Endothelial cell of hepatic sinusoid (primary cell): ENCODE data around the gene MAP6D1.

ENCODE experiments used
- in situ Hi-C: cut with HindIII; loops from 2 replicates; pipeline ENCODE4 v1.10.0; 2017; ENCODE audit warnings: low sequenced_read_pairs

MAP6D1 gene

GRCh38 chr3:183825456-183826161 lies at the start of gene MAP6D1:
Gene MAP6D1, minus strand, starts transcription at chr3:183825577. Its CDS starts 30 bp downstream, at chr3:183825547.
- in situ Hi-C loops: no loop called here

DNA sequence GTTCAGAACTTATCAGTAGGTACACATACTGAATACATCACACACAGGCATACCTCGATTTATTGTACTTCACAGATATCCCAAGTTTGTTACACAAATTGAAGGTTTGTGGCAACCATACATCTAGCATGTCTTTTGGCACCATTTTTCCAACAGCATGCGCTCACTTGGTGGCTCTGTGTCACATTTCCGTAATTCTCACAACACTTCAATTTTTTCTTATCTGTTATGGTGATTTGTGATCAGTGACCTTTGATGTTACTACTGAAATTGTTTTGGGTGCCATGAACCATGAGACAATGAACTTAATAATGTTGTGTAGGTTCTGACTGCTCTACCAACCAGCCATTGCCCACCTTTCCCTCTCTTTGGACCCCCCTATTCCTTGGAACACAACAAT lies 48.5 kb upstream of the MAP6D1 start:
- in situ Hi-C loops: no loop called here

GRCh38 chr3:183871541-183871940 lies 46.2 kb upstream of the MAP6D1 start:
- in situ Hi-C loops: no loop called here

- in situ Hi-C loops: no loop called here
These were observed 45.2 kb upstream of the MAP6D1 start for GRCh38 chr3:183870563-183870962.

DNA sequence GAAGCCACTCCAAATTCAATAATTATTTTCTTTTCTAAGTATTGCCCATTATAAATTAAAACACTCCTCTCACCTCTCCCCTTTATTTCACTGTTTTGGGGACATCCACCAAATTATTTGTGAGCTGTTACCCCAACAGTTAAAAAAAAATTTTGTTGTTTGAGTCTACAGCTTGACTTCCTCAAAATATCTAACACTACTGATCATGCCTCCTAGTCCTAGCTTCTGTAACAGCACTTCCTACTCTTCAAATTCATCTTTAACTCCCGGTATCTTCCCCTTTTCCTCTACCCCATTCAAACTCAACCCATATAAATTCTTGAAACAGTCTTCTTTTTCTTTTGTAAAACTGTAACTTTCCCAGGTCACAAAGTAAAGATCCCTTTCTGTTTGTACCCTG lies 43.4 kb upstream of the MAP6D1 start:
- in situ Hi-C loops: no loop called here

- in situ Hi-C loops: no loop called here
These were observed 37.2 kb upstream of the MAP6D1 start for GRCh38 chr3:183862610-183863009.

- in situ Hi-C loops: no loop called here
These were observed 32.5 kb upstream of the MAP6D1 start for GRCh38 chr3:183857863-183858262.

GRCh38 chr3:183854318-183855035 lies 29.1 kb upstream of the MAP6D1 start:
- in situ Hi-C loops: no loop called here

DNA sequence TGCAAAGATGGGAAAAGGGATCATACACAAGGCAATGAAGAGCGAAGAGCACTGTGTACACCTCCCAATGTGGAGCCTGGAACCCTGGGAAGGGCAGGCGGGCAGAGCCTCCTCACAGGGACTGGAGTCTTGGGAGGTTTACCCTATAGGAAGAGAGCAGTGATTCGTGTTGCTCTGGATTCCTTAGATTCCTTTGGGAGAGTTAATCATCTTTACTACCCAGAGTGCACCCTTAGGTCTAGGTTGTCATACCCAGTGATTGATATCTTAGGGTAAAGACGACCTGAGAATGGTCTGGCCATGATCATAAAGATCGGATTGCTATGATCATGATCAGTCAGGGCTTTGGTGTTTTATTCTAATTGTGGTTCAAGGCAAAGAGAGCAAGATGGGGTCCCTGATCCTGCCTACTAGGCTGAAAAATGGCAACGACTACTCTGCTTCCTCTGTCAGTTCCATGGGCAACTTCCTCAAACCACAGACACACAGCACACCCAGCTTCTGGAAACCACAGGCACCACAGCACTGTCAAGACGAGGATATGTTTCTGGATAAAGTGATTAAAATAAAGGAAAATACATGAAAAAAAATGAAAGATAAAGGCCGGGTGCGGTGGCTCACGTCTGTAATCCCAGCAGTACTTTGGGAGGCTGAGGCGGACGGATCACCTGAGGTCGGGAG lies 20.4 kb upstream of the MAP6D1 start:
- in situ Hi-C loops: no loop called here

- in situ Hi-C loops: no loop called here
These were observed 19.7 kb upstream of the MAP6D1 start for GRCh38 chr3:183845090-183845489.

DNA sequence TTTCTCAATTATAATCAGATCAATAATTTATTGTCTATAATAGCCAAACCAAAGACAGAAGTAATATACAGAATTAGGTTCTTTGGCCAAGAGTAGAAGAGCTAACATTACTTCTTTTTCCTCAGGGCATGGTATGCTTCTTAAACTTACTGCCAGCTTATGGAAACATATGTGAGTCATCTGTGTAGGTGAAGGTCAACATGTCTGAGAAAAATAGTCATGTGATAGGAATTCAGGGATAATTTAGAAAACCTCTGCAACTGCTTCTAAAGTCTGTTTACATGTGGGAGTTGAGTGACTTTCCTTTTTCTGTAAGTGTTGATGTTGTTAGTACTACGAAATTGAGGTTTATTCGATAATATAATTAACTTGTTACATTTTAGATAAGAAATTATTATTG lies 19.2 kb upstream of the MAP6D1 start:
- in situ Hi-C loops: no loop called here

DNA sequence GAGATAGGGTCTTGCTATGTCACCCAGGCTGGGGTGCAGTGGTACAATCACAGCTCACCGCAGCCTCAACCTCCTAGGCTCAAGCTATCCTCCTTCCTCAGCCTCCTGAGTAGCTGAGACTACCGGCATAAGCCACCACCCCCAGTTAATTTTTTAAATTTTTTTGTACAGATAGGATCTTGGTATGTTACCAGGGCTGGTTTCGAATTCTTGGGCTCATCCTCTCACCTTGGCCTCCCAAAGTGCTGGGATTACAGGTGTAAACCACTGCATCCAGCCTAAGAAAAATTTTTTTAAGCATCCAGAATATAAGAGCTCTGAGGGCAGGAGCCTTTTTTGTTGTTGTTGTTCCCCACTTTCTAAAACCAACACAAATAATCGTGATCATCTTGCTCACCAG lies 14.4 kb upstream of the MAP6D1 start:
- in situ Hi-C loops: no loop called here

GRCh38 chr3:183837894-183838293 lies 12.5 kb upstream of the MAP6D1 start:
- in situ Hi-C loops: no loop called here

- in situ Hi-C loops: no loop called here
These were observed 12.0 kb upstream of the MAP6D1 start for GRCh38 chr3:183837390-183837789.

- in situ Hi-C loops: no loop called here
These were observed 8.1 kb upstream of the MAP6D1 start for GRCh38 chr3:183833516-183833915.

DNA sequence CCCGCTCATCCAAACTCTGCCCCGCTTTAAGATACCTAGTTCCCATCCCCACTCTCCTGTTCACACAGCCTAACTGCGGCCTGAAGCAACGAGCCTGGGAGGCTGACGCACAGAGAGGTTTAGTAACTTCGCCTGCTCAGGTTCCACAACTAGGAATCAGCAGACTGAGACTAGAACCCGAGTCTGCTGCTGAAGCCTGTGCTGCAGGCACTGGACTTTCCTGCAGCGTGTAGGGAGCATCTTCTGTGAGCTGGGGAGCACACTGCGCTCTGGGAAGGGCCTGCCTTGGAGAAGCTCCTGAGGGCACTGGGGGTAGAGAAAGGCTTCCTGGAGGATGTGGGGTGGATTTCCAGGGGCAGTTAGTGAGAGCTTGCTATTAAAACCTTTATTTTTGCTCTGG lies 4.8 kb upstream of the MAP6D1 start:
- in situ Hi-C loops: no loop called here

GRCh38 chr3:183829466-183829865 lies 4.1 kb upstream of the MAP6D1 start:
- in situ Hi-C loops: no loop called here

- in situ Hi-C loops: no loop called here
These were observed 3.1 kb upstream of the MAP6D1 start for GRCh38 chr3:183828538-183828870.

DNA sequence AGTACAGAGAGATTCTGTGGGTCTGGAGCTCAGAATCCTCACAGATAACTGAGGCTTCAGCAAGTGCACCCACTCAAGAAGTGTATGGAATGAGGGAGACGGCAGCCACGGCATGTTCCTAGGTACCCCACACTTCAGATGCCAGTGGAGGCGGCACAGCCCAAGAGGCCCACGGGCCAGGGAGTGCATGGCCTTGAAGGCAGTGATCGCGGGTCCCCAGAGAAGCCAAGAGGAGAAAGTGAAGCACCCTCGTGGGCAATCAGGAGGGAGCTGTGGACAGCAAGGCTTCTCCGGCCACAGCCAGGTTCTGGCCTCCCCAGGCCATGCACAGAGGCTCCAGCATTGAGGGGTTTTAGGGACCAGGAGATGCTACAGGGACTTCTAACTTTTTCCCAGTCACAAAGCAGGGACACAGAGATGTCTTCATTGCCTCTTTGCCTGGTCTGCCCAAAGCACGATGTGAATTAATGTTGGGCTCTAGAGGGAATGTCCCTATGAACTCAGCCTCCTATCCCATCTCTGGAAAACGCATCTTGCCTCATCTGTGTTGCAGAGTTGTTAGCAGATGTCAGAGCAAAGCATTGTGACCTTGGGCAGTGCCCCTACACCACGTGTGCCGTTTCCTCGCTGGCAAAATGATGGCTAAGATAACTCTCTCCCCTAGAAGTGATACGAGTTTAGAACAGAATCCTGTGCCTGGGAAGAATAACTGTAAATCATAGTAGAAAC lies 2.6 kb upstream of the MAP6D1 start:
- in situ Hi-C loops: no loop called here

DNA sequence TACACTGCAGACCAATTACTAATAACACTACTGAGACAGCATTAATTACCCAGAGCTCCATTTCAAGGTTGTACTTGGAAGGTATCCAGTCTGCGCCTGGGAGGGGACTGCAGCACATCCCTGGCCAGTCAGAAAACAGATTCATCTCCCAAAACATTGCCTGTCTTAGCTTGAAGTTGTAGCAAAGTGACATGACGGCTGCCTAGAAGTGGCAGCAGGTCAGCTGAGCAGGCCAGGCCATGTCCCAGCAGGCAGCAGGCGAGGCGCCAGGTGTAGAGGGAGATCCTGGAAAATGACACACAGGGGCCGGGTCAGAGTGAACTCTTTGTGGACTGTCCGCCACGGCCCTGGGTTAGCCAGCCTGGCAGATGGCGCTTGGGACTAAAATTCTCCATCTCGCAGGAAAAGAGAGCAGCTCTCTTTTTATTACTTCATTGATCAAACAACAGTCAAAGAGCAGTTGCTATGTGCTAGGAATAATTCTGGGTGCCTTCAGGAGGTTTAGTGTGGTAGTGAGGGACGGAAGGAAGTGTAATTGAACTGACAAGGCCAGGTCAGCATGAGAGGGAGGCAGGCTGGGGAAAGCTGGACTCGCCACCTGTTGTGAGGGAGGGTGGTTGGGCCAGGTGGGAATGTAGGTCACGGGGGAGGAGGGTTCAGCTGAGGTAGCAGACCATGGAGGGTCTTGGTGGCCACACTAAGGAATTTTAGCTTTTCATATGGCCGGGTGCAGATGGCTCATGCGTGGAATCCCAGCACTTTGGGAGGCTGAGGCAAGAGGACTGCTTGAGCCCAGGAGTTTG lies 1.3 kb upstream of the MAP6D1 start:
- in situ Hi-C loops: no loop called here
